HEK293 (cell line): ENCODE results near the gene CXXC4.

Experiments used
- CTCF ChIA-PET: fragments of 350-600 bp; formaldehyde crosslinking; extraction: SDS; loops from one replicate; lab custom pipeline; 2021; ENCODE audit warnings: antibody characterized with exemption; lab: Yijun Ruan, JAX
- POLR2A ChIA-PET: fragments of 300-600 bp; formaldehyde crosslinking; extraction: SDS; loops from one replicate; lab custom pipeline; 2020; ENCODE audit warnings: antibody characterized with exemption, inconsistent platforms; lab: Yijun Ruan, JAX
- H3K27ac ChIP-seq: fragments of 200-500 bp; sonication (Bioruptor generic); 2 replicates; pipeline ENCODE4 v1.5.1; 2014; ENCODE audit warnings: low read depth, low read length, control low read depth, inconsistent platforms; ENCODE audit errors: extremely low read depth
- H3K36me3 ChIP-seq, 2 experiments: fragments of 200-500 bp in 1 of 2; sonication (Bioruptor generic) in 1 of 2; 1 replicate in 1 of 2; 2 replicates in 1 of 2; pipeline ENCODE4 v1.5.1; 2014 to 2017; ENCODE audit warnings: inconsistent platforms in 2 of 2, low read length in 2 of 2; ENCODE audit not compliant: control insufficient read depth in 2 of 2, insufficient read depth in 1 of 2
- H3K4me1 ChIP-seq: fragments of 200-500 bp; sonication (Bioruptor generic); 2 replicates; pipeline ENCODE4 v1.5.1; 2014; ENCODE audit warnings: mild to moderate bottlenecking, low read length, inconsistent platforms; ENCODE audit not compliant: control insufficient read depth, insufficient read depth
- H3K4me3 ChIP-seq: 2 replicates; pipeline ENCODE4 v1.5.1; 2011; ENCODE audit warnings: low read depth, mild to moderate bottlenecking, control low read depth, low read length, moderate library complexity
- H3K9me3 ChIP-seq: fragments of 200-500 bp; sonication (Bioruptor generic); 2 replicates; pipeline ENCODE4 v1.5.1; 2014; ENCODE audit warnings: low read depth, low read length, inconsistent platforms; ENCODE audit not compliant: control insufficient read depth, insufficient read depth
- BCL11A ChIP-seq: fragments of 450-650 bp; formaldehyde crosslinking; IDR thresholded peaks from 2 replicates; pipeline ENCODE4 v1.5.1; 2016; ENCODE audit warnings: low read depth, missing biosample characterization, missing genetic modification characterization
- HOXC10 ChIP-seq: sonication (generic); formaldehyde crosslinking; IDR thresholded peaks from 2 replicates; pipeline ENCODE4 v1.8.1; 2023; ENCODE audit warnings: mild to moderate bottlenecking, missing genetic modification reagents
- MZF1 ChIP-seq: fragments of 450-650 bp; formaldehyde crosslinking; IDR thresholded peaks from 2 replicates; pipeline ENCODE4 v1.5.1; 2017; ENCODE audit warnings: missing biosample characterization, missing genetic modification characterization, borderline replicate concordance
- REPIN1 ChIP-seq: fragments of 450-650 bp; formaldehyde crosslinking; IDR thresholded peaks from 2 replicates; pipeline ENCODE4 v1.5.1; 2017; ENCODE audit warnings: missing biosample characterization, missing genetic modification characterization, low read depth
- TCF7L2 ChIP-seq: IDR thresholded peaks from 2 replicates; pipeline ENCODE4 v1.6.1; 2011; ENCODE audit warnings: low read depth, mild to moderate bottlenecking, inconsistent platforms, low read length, moderate library complexity, borderline replicate concordance
- WT1 ChIP-seq: fragments of 450-650 bp; formaldehyde crosslinking; IDR thresholded peaks from 2 replicates; pipeline ENCODE4 v1.5.1; 2016; ENCODE audit warnings: missing biosample characterization, missing genetic modification characterization
- ZFP3 ChIP-seq: fragments of 450-650 bp; formaldehyde crosslinking; IDR thresholded peaks from 2 replicates; pipeline ENCODE4 v1.5.1; 2016; ENCODE audit warnings: low read depth, missing biosample characterization, missing genetic modification characterization
- ZNF133 ChIP-seq: fragments of 450-650 bp; formaldehyde crosslinking; IDR thresholded peaks from 2 replicates; pipeline ENCODE4 v1.5.1; 2016; ENCODE audit warnings: missing biosample characterization, missing genetic modification characterization
- ZNF175 ChIP-seq: fragments of 450-650 bp; formaldehyde crosslinking; IDR thresholded peaks from 2 replicates; pipeline ENCODE4 v1.5.1; 2016; ENCODE audit warnings: missing biosample characterization, missing genetic modification characterization
- ZNF19 ChIP-seq: fragments of 450-650 bp; formaldehyde crosslinking; IDR thresholded peaks from 2 replicates; pipeline ENCODE4; 2016; ENCODE audit warnings: missing biosample characterization, missing genetic modification characterization, low read depth
- ZNF214 ChIP-seq: fragments of 450-650 bp; formaldehyde crosslinking; IDR thresholded peaks from 2 replicates; pipeline ENCODE4 v1.5.1; 2017; ENCODE audit warnings: missing biosample characterization, mild to moderate bottlenecking, missing genetic modification characterization, borderline replicate concordance
- ZNF335 ChIP-seq: fragments of 450-650 bp; formaldehyde crosslinking; conservative IDR thresholded peaks from 2 replicates; pipeline ENCODE4 v1.5.1; 2016; ENCODE audit warnings: missing biosample characterization, missing genetic modification characterization
- ZNF366 ChIP-seq: fragments of 450-650 bp; formaldehyde crosslinking; conservative IDR thresholded peaks from 2 replicates; pipeline ENCODE4 v1.5.1; 2016; ENCODE audit warnings: missing biosample characterization, missing genetic modification characterization
- ZNF37A ChIP-seq: fragments of 450-650 bp; IDR thresholded peaks from 2 replicates; pipeline ENCODE4 v1.5.1; 2018; ENCODE audit warnings: missing biosample characterization, missing genetic modification characterization
- ZNF394 ChIP-seq: fragments of 450-650 bp; formaldehyde crosslinking; IDR thresholded peaks from 2 replicates; pipeline ENCODE4 v1.5.1; 2016; ENCODE audit warnings: missing biosample characterization, missing genetic modification characterization, mild to moderate bottlenecking, moderate library complexity, borderline replicate concordance
- ZNF404 ChIP-seq: fragments of 450-650 bp; formaldehyde crosslinking; IDR thresholded peaks from 2 replicates; pipeline ENCODE4 v1.5.1; 2017; ENCODE audit warnings: missing biosample characterization, missing genetic modification characterization
- ZNF416 ChIP-seq: fragments of 450-650 bp; formaldehyde crosslinking; IDR thresholded peaks from 2 replicates; pipeline ENCODE4 v1.5.1; 2016; ENCODE audit warnings: missing biosample characterization, missing genetic modification characterization
- ZNF423 ChIP-seq: fragments of 450-650 bp; formaldehyde crosslinking; IDR thresholded peaks from 2 replicates; pipeline ENCODE4 v1.5.1; 2016; ENCODE audit warnings: missing biosample characterization, missing genetic modification characterization
- ZNF521 ChIP-seq: fragments of 450-650 bp; formaldehyde crosslinking; IDR thresholded peaks from 2 replicates; pipeline ENCODE4 v1.5.1; 2017; ENCODE audit warnings: missing biosample characterization, mild to moderate bottlenecking, missing genetic modification characterization
- ZNF548 ChIP-seq: fragments of 450-650 bp; formaldehyde crosslinking; IDR thresholded peaks from 2 replicates; pipeline ENCODE4 v1.5.1; 2016; ENCODE audit warnings: missing biosample characterization, missing genetic modification characterization
- ZNF549 ChIP-seq: fragments of 450-650 bp; IDR thresholded peaks from 2 replicates; pipeline ENCODE4 v1.5.1; 2018; ENCODE audit warnings: missing biosample characterization, missing genetic modification characterization, mild to moderate bottlenecking, inconsistent platforms, moderate library complexity
- ZNF555 ChIP-seq: fragments of 450-650 bp; formaldehyde crosslinking; conservative IDR thresholded peaks from 2 replicates; pipeline ENCODE4 v1.5.1; 2017; ENCODE audit warnings: missing biosample characterization, mild to moderate bottlenecking, missing genetic modification characterization, inconsistent platforms
- ZNF580 ChIP-seq: fragments of 450-650 bp; formaldehyde crosslinking; IDR thresholded peaks from 2 replicates; pipeline ENCODE4 v1.5.1; 2016; ENCODE audit warnings: missing biosample characterization, missing genetic modification characterization
- ZNF585B ChIP-seq: fragments of 450-650 bp; formaldehyde crosslinking; IDR thresholded peaks from 2 replicates; pipeline ENCODE4 v1.5.1; 2016; ENCODE audit warnings: missing biosample characterization, missing genetic modification characterization
- ZNF623 ChIP-seq: fragments of 450-650 bp; formaldehyde crosslinking; IDR thresholded peaks from 2 replicates; pipeline ENCODE4 v1.5.1; 2016; ENCODE audit warnings: missing biosample characterization, missing genetic modification characterization
- ZNF626 ChIP-seq: fragments of 450-650 bp; sonication (Bioruptor Pico); formaldehyde crosslinking; IDR thresholded peaks from 2 replicates; pipeline ENCODE4 v1.5.1; 2018; ENCODE audit warnings: missing biosample characterization, missing genetic modification characterization, inconsistent platforms
- ZNF658 ChIP-seq: fragments of 450-650 bp; formaldehyde crosslinking; IDR thresholded peaks from 2 replicates; pipeline ENCODE4; 2016; ENCODE audit warnings: missing biosample characterization, missing genetic modification characterization
- ZNF837 ChIP-seq: fragments of 450-650 bp; formaldehyde crosslinking; IDR thresholded peaks from 2 replicates; pipeline ENCODE4 v1.5.1; 2016; ENCODE audit warnings: missing biosample characterization, missing genetic modification characterization
- TF ChIP-seq, protein P1 (sequence below): fragments of 450-650 bp; formaldehyde crosslinking; IDR thresholded peaks from 2 replicates; pipeline ENCODE4 v1.5.1; 2016; ENCODE audit warnings: missing biosample characterization, missing genetic modification characterization
- TF ChIP-seq, protein P2 (sequence below): fragments of 450-650 bp; formaldehyde crosslinking; IDR thresholded peaks from 2 replicates; pipeline ENCODE4 v1.5.1; 2016; ENCODE audit warnings: missing biosample characterization, missing genetic modification characterization

Gene CXXC4

GRCh38 chr4:104472766-104473165 is 21.9 kb downstream of the CXXC4 start:
- no peak for TF ChIP-seq WT1 (tag by site-specific recombination)
- no peak for TF ChIP-seq ZNF416
- TF ChIP-seq ZNF585B (tag by site-specific recombination) = no peak
- no peak for TF ChIP-seq ZNF19 (tag by site-specific recombination)
- TF ChIP-seq ZNF404 (tag by site-specific recombination) = no peak
- TF ChIP-seq ZNF580 (tag by site-specific recombination) = no peak
- TF ChIP-seq ZNF626 (tag by site-specific recombination) = no peak
- Histone ChIP-seq H3K36me3 (no peaks in the 10 kb centered on the region), H3K27ac (no peak overlapping the region), H3K9me3 (no peaks in the 10 kb centered on the region), H3K4me1 (no peaks in the 10 kb centered on the region), H3K4me3 (no peak overlapping the region)
- POLR2A ChIA-PET = no interaction called here
- CTCF ChIA-PET = no interaction called here

GRCh38 chr4:104470770-104471169 is 23.9 kb downstream of the CXXC4 start:
- no peak overlapping the region for H3K27ac ChIP-seq
- no peak overlapping the region for H3K4me3 ChIP-seq
- ChIA-PET POLR2A (no interaction called here), CTCF (no interaction called here)
- no peaks in the 10 kb centered on the region for H3K36me3 ChIP-seq
- no peaks in the 10 kb centered on the region for H3K9me3 ChIP-seq
- no peak for TF ChIP-seq ZNF366 (tag by site-specific recombination)
- no peak for TF ChIP-seq ZNF335 (tag by site-specific recombination)
- TF ChIP-seq ZNF37A (tag by site-specific recombination) = no peak
- no peak for TF ChIP-seq ZNF521 (tag by site-specific recombination)
- TF ChIP-seq REPIN1 (tag by site-specific recombination) = no peak
- TF ChIP-seq ZFP3 (tag by site-specific recombination) = no peak
- TF ChIP-seq TCF7L2 = no peak
- TF ChIP-seq ZNF623 (tag by site-specific recombination) = no peak
- TF ChIP-seq ZNF548 = no peak
- TF ChIP-seq MZF1 (tag by site-specific recombination) = no peak
- no peak for TF ChIP-seq ZNF837 (tag by site-specific recombination)
- TF ChIP-seq ZNF423 (tag by site-specific recombination) = no peak
- TF ChIP-seq ZNF549 (tag by site-specific recombination) = no peak
- TF ChIP-seq BCL11A (tag by site-specific recombination) = no peak
- TF ChIP-seq, protein P1, sequence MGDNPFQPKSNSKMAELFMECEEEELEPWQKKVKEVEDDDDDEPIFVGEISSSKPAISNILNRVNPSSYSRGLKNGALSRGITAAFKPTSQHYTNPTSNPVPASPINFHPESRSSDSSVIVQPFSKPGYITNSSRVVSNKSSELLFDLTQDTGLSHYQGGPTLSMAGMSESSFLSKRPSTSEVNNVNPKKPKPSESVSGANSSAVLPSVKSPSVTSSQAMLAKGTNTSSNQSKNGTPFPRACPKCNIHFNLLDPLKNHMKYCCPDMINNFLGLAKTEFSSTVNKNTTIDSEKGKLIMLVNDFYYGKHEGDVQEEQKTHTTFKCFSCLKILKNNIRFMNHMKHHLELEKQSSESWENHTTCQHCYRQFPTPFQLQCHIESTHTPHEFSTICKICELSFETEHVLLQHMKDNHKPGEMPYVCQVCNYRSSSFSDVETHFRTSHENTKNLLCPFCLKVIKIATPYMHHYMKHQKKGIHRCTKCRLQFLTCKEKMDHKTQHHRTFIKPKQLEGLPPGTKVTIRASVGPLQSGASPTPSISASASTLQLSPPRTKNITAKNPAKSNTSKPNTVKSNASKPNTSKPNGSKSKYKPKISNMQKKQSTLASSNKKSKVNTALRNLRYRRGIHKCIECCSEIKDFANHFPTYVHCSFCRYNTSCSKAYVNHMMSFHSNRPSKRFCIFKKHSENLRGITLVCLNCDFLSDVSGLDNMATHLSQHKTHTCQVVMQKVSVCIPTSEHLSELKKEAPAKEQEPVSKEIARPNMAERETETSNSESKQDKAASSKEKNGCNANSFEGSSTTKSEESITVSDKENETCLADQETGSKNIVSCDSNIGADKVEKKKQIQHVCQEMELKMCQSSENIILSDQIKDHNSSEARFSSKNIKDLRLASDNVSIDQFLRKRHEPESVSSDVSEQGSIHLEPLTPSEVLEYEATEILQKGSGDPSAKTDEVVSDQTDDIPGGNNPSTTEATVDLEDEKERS = no peak
- TF ChIP-seq HOXC10 (CRISPR knock-in tag) = no peak
- no peaks in the 10 kb centered on the region for H3K4me1 ChIP-seq

DNA sequence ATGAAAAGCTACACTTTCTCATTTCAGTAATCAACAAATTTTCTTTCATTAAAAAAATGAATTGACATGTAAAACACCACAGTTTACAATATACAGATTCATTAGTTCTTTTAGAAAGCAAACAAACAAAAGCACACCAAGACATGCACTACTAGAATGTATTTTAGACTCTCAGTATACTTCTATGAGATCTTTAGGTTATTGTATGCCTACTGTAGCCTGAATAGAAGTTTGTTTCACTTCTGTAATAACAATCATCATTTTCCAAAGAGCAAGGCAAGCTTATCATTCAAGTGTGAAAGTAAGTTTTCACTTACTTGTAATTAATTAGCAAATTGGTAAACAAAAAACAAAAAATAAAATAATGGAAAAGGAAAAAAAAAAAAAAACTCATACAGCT is 24.9 kb downstream of the CXXC4 start:
- H3K9me3 ChIP-seq = no peaks in the 10 kb centered on the region
- ChIA-PET POLR2A (no interaction called here), CTCF (interaction anchor here (0.6 to 0.8 kb wide), 2 partner anchors 10 to 67 kb away, joined by 3 read pairs; no protein-coding TSS in a partner anchor)
- H3K4me3 ChIP-seq = no peak overlapping the region
- no peak overlapping the region for H3K27ac ChIP-seq
- H3K4me1 ChIP-seq = no peaks in the 10 kb centered on the region
- no peaks in the 10 kb centered on the region for H3K36me3 ChIP-seq
- TF ChIP-seq, protein P2, sequence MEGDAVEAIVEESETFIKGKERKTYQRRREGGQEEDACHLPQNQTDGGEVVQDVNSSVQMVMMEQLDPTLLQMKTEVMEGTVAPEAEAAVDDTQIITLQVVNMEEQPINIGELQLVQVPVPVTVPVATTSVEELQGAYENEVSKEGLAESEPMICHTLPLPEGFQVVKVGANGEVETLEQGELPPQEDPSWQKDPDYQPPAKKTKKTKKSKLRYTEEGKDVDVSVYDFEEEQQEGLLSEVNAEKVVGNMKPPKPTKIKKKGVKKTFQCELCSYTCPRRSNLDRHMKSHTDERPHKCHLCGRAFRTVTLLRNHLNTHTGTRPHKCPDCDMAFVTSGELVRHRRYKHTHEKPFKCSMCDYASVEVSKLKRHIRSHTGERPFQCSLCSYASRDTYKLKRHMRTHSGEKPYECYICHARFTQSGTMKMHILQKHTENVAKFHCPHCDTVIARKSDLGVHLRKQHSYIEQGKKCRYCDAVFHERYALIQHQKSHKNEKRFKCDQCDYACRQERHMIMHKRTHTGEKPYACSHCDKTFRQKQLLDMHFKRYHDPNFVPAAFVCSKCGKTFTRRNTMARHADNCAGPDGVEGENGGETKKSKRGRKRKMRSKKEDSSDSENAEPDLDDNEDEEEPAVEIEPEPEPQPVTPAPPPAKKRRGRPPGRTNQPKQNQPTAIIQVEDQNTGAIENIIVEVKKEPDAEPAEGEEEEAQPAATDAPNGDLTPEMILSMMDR (tag by site-specific recombination) = no peak
- no peak for TF ChIP-seq ZNF133 (tag by site-specific recombination)
- no peak for TF ChIP-seq ZNF214 (tag by site-specific recombination)
- TF ChIP-seq ZNF175 = no peak
- no peak for TF ChIP-seq ZNF555 (tag by site-specific recombination)
- no peak for TF ChIP-seq ZNF658 (tag by site-specific recombination)
- TF ChIP-seq ZNF404 (tag by site-specific recombination) = no peak
- TF ChIP-seq ZNF394 (tag by site-specific recombination) = no peak
